Gastrocnemius medialis (tissue), 4 donors: Measurements from ENCODE around the gene DDOST. TPM values are rescaled to one million over a fixed set of nuclear protein-coding genes. Genes with fewer than 3 reads are reported as not detected.
A peak's percentile ranks its signal among the peaks of the same experiment; 100 is the strongest.

ENCODE experiments used
- ATAC-seq, 2 donors: fragments of 150-250 bp; one replicate each; pipeline ENCODE4 v1.9.1; 2016
- DNase-seq, 2 donors: peaks; one replicate each; pipeline ENCODE4 v3.0.0-alpha.2; 2019
- H3K27ac ChIP-seq, 4 donors: fragments of 200-600 bp; sonication (generic); 1 replicate in 1 of 4; 2 replicates in 3 of 4; pipeline ENCODE4 v1.5.1; 2016 to 2018; ENCODE audit warnings: mild to moderate bottlenecking in 2 of 4, moderate library complexity in 1 of 4
- H3K27me3 ChIP-seq, 3 donors: fragments of 200-600 bp; sonication (generic) in 2 of 3; 1 replicate in 1 of 3; 2 replicates in 2 of 3; pipeline versions ENCODE4 v1.5.1 to v1.6.0; 2016 to 2019; ENCODE audit warnings: mild to moderate bottlenecking in 1 of 3, moderate library complexity in 1 of 3
- H3K36me3 ChIP-seq, 2 donors: fragments of 200-600 bp; sonication (generic) in 1 of 2; one replicate each; pipeline ENCODE4 v1.5.1; 2017 to 2018
- H3K4me1 ChIP-seq, 2 donors: fragments of 200-600 bp; sonication (generic) in 1 of 2; one replicate each; pipeline ENCODE4 v1.5.1; 2016 to 2017; ENCODE audit warnings: mild to moderate bottlenecking in 2 of 2
- H3K4me3 ChIP-seq, 4 donors: fragments of 200-600 bp; sonication (generic) in 3 of 4; 1 replicate in 1 of 4; 2 replicates in 3 of 4; pipeline ENCODE4 v1.5.1; 2016 to 2019; ENCODE audit warnings: mild to moderate bottlenecking in 2 of 4
- H3K9me3 ChIP-seq, 3 donors: fragments of 200-600 bp; sonication (generic) in 2 of 3; 1 replicate in 1 of 3; 2 replicates in 2 of 3; pipeline ENCODE4 v1.5.1; 2016 to 2019
- POLR2A ChIP-seq, 2 donors: fragments of 450-650 bp; IDR thresholded peaks; one replicate each; pipeline ENCODE4 v1.6.1; 2017; ENCODE audit warnings: antibody characterized with exemption in 2 of 2, mild to moderate bottlenecking in 2 of 2, moderate library complexity in 2 of 2
- in situ Hi-C, 4 donors: fragments of 200-750 bp; cut with MboI; loops; one replicate each; pipeline versions ENCODE4 v1.15.0 to v1.8.0; 2017; ENCODE audit warnings: low sequenced_read_pairs in 4 of 4
- intact Hi-C: fragments of 100-400 bp; cut with DNase I; formaldehyde crosslinking; loops from one replicate; pipeline ENCODE4 v1.15.1; 2023; ENCODE audit warnings: low total_unique reads
- total RNA-seq, 4 donors: library from RNA; depleted of rRNA; stranded (reverse); fragments of >200 nt; gene quantifications; one replicate each; pipeline versions ENCODE4 v1.1.0 to v1.2.3, GENCODE V29; 2016
- TF ChIP-seq, protein P1 (sequence below), 5 experiments: fragments of 450-650 bp in 3 of 5; fragments of 200-600 bp in 2 of 5; sonication (generic) in 2 of 5; IDR thresholded peaks in 4 of 5; conservative IDR thresholded peaks in 1 of 5; 1 replicate in 4 of 5; 2 replicates in 1 of 5; pipeline ENCODE4 v1.5.1; 2016 to 2019; ENCODE audit warnings: antibody characterized with exemption in 5 of 5, mild to moderate bottlenecking in 3 of 5, moderate library complexity in 3 of 5

Gene DDOST
- total RNA-seq, 4 donors from 2014 or later: 63.0 to 110 (median 99.8) TPM

DNA sequence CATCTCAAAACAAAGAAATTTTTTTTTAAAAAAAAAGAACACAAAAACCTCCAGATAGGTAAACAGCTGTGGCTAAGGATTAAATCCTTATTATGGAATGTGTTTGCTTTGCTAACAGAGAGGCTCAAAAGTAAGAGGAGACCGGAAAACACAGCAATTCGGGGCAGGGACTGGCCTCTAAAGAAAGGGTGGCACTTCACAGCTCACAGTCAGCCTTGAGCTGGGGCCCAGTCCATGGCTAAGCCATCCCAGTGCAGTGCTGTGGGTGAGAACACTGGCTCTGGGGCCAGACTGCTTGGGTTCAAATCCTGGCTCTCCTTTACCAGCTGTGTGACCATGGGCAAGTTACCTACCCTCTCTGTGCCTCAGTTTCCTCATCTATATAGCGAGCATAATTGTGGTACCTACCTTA, 28.5 kb upstream of the DDOST start:
- intact Hi-C loops (no loop called here), in situ Hi-C loops (loop anchor here in 3 of 4 donors (10.0 to 25.0 kb wide), 2 partner anchors 505 to 673 kb away; no protein-coding TSS in a partner anchor)
- no peak for TF ChIP-seq POLR2A (IDR thresholded peaks at IDR 0.05)
- TF ChIP-seq, protein P1, sequence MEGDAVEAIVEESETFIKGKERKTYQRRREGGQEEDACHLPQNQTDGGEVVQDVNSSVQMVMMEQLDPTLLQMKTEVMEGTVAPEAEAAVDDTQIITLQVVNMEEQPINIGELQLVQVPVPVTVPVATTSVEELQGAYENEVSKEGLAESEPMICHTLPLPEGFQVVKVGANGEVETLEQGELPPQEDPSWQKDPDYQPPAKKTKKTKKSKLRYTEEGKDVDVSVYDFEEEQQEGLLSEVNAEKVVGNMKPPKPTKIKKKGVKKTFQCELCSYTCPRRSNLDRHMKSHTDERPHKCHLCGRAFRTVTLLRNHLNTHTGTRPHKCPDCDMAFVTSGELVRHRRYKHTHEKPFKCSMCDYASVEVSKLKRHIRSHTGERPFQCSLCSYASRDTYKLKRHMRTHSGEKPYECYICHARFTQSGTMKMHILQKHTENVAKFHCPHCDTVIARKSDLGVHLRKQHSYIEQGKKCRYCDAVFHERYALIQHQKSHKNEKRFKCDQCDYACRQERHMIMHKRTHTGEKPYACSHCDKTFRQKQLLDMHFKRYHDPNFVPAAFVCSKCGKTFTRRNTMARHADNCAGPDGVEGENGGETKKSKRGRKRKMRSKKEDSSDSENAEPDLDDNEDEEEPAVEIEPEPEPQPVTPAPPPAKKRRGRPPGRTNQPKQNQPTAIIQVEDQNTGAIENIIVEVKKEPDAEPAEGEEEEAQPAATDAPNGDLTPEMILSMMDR (IDR thresholded peaks at IDR 0.05 in 4 of 5, conservative IDR thresholded peaks at IDR 0.05 in 1 of 5): no peak
- Histone ChIP-seq H3K4me3 (no peak overlapping the region), H3K36me3 (no peaks in the 10 kb centered on the region), H3K9me3 (no peaks in the 10 kb centered on the region), H3K27me3 (no peaks in the 10 kb centered on the region), H3K27ac (no peak overlapping the region), H3K4me1 (peaks cover 6 to 10% of the 10 kb centered on the region in 2 donors)
- ATAC-seq (no peak), DNase-seq (no peak)

DNA sequence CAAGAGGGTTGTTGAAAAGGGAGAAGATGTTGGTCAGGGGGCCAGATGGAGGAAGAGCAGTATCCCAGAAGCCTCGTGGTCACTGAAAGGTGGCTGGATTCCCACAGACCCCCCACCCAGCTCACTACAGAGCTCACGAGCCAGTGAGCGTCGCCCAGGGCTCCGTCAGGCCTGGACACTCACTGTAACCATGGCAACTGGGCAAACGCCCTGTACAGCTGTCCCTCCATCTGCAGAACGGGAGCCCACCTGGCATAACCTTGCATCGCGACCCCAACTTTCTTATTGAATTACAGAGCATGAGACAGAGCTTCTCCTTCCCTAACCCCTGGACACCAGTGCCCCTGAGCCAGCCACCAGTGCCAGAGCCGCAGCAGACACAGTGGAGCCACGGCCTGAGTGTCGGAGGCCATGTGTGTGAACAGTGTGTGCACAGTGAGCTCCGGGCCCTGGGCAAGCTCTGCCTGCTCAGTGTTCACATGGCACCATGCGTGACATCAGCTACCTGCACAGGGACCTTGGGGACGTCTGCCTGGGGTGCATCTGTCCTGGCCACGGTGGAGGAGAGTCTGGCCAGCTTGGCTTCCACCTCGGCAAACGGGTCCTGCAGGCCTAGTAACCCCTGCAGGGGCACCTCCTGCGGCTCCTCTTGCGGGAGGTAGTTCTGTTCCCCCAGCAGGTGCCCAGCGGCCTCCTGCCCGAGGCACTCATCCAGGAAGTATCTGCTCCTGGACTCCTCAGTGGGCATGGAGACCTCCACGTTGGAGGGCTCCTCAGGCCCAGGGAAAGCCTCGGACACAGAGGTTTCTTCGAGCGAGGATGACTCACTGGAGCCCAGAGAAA, 25.9 kb upstream of the DDOST start:
- Histone ChIP-seq H3K4me3 (no peak overlapping the region), H3K4me1 (peaks cover 6 to 10% of the 10 kb centered on the region in 2 donors), H3K9me3 (no peaks in the 10 kb centered on the region), H3K36me3 (no peaks in the 10 kb centered on the region), H3K27ac (no peak overlapping the region), H3K27me3 (no peaks in the 10 kb centered on the region)
- intact Hi-C loops: no loop called here
- DNase-seq: no peak
- no peak for ATAC-seq
- in situ Hi-C loops: loop anchor here in 1 of 4 donors (25.0 kb wide), 1 partner anchor 675 kb away; no protein-coding TSS in a partner anchor
- TF ChIP-seq POLR2A (IDR thresholded peaks at IDR 0.05): no peak
- TF ChIP-seq, protein P1 (IDR thresholded peaks at IDR 0.05 in 4 of 5, conservative IDR thresholded peaks at IDR 0.05 in 1 of 5): no peak

DNA sequence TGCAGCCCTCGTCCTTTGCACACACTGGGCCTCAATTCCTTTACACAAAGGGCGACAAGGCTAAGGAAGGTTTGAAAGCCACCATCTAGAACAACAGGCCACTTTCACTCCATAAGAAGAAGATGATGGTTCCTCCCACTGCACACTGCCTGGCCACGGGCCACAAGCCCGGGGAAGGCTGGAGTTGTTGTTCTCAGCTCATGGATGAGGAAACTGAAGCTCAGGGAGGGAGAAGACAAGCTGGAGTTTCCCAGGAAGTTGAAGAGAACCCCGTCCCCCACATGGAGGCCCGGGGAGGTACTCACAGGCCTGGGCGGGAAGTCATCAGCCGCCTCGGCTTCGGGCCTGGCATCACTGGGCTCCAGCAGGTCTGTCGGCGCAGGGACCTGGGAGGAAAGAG, 24.6 kb upstream of the DDOST start:
- DNase-seq: no peak
- Histone ChIP-seq H3K4me1 (peaks cover 6 to 10% of the 10 kb centered on the region in 2 donors), H3K27ac (peak overlapping the region; percentile 69 to 84 (median 82)), H3K9me3 (no peaks in the 10 kb centered on the region), H3K36me3 (no peaks in the 10 kb centered on the region), H3K27me3 (no peaks in the 10 kb centered on the region), H3K4me3 (peak overlapping the region in 1 of 4 donors; percentile 48)
- ATAC-seq: no peak
- intact Hi-C loops: no loop called here
- TF ChIP-seq, protein P1 (IDR thresholded peaks at IDR 0.05 in 4 of 5, conservative IDR thresholded peaks at IDR 0.05 in 1 of 5): no peak
- TF ChIP-seq POLR2A (IDR thresholded peaks at IDR 0.05): no peak
- in situ Hi-C loops: loop anchor here in 1 of 4 donors (25.0 kb wide), 1 partner anchor 677 kb away; no protein-coding TSS in a partner anchor

DNA sequence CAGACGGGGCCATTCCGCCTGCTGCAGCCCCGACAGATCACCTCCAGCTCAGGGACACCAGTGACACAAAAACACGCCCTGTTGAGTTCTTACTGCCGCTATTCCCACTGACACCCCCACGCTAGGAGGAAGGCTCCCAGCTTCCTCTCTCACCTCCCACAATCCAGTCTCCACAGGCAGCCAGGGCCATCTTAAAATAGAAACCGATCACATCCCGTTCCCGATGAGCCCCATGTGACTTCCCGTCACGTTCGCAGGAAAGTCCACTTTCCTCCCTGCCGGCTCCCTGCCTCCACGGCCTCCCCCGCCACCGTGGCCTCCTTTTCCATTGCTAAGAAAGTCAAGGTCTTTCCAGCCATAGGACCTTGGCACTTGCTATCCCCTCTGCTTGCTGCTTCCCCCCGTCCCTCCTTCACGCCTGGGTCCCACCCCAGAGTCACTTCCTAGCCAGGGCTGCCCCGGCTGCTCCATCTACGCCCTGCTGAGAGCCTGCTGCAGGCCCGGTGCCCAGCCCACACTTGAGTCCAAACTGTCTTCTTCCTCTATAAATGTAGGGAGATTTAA, 24.0 kb upstream of the DDOST start:
- ATAC-seq (peak; percentile 73 to 78), DNase-seq (peak; percentile 22 to 35)
- intact Hi-C loops (no loop called here), in situ Hi-C loops (loop anchor here in 1 of 4 donors (25.0 kb wide), 1 partner anchor 677 kb away; no protein-coding TSS in a partner anchor)
- peak in 1 of 2 donors; percentile 57 for TF ChIP-seq POLR2A (IDR thresholded peaks at IDR 0.05)
- TF ChIP-seq, protein P1 (IDR thresholded peaks at IDR 0.05 in 4 of 5, conservative IDR thresholded peaks at IDR 0.05 in 1 of 5): no peak
- H3K4me3 ChIP-seq: peak overlapping the region; percentile 33 to 52 (median 46)
- no peaks in the 10 kb centered on the region for H3K9me3 ChIP-seq
- peak overlapping the region; percentile 69 to 84 (median 82) for H3K27ac ChIP-seq
- H3K36me3 ChIP-seq: no peaks in the 10 kb centered on the region
- peaks cover 6 to 10% of the 10 kb centered on the region in 2 donors for H3K4me1 ChIP-seq
- no peaks in the 10 kb centered on the region for H3K27me3 ChIP-seq
